GM18907 (cell line): ENCODE data around the gene SCAF1.

Source experiments
- ATAC-seq: cut with Tn5 transposase; IDR thresholded peaks from one replicate; pipeline ENCODE4 v1.9.1; 2021; ENCODE audit warnings: mild to moderate bottlenecking, moderate library complexity; ENCODE audit not compliant: unreplicated experiment

Gene SCAF1

GRCh38 chr19:49685845-49686332 is 43.9 kb downstream of the SCAF1 start:
- ATAC-seq = no peak

GRCh38 chr19:49686503-49687088 is 44.6 kb downstream of the SCAF1 start:
- no peak for ATAC-seq

DNA sequence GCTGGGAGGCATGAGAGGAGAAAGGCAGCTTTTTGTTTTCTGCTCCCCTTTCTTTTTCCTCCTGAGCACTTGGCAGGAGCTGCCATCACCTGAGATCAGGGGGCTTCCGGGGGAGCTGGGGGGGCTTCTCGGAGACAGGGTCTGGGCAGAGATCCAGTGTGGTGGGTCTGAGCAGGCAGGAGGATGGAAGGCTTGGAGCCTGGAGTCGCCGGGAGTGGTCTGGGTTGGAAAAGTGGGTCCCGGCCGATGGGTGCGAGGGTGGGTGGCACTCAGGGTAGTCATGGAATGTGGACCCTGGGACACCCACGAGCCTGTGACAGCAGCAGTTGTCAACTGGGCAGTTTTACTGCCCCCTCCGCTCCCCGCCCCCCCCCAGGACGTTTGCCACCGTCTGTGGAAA is 45.1 kb downstream of the SCAF1 start:
- ATAC-seq = no peak

DNA sequence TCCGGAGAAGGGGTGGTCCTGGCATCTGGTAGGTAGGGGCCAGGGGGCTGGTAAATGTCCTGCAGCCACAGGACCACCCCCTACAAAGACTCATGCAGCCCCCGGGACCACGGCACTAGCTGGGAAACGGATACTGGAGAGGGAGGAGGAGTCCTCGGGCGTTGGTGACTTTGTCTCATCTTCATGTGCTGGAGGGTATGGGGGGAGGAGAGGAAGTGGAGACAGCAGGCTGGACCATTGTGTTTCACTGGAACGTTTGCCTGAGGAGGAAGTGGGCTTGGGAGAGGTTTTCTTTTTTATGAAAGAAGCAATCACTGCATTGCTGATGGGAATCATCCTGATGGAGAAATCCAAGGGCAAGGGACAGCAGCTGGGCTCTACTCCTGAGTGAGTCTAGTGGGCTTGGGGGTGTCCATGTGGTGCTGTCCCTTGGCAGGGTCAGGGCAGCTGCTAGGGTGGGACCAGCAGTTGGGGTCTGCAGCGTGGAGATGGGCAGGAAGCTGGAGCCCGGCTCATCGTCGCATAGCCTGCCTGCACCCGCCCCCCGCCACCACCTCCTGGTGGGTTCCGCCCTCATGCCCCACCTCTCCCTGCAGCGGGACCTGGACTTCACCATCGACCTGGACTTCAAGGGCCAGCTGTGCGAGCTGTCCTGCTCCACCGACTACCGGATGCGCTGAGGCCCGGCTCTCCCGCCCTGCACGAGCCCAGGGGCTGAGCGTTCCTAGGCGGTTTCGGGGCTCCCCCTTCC is 45.7 kb downstream of the SCAF1 start:
- ATAC-seq = no peak

DNA sequence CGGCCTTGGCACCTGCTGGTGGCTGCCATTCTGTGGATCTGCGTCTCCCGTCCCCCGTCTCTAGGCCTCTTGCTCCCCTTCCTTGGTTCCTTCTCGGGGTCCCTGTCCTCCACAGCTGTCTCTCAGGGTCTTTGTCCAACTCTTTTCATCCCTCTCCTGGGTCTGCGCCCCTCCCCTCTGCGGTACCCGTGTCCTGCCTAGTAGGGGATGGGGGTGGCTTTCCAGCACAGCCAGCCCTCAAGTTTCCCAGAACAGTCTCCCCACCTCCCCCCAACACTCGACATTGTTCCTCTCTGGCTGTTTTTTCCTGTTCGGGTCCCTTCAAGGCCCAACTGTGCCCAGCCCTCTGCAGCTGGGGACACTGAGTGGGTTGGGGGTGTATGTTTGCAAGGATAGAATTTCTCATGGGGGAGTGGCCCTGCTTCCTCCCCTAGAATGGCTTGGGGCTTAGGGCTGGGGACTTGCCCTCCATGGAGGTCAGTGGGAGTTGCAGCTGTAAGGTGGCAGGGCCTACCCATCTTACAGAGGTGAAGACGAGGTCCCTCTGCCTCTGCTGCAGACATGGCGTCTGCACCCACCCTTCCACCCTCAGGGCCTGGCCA is 46.6 kb downstream of the SCAF1 start:
- ATAC-seq = no peak

GRCh38 chr19:49689133-49690078 is 47.4 kb downstream of the SCAF1 start, which contains the start of gene ADM5:
ADM5 (plus strand) TSS chr19:49689594; CDS start chr19:49689838, 244 bp downstream.
- ATAC-seq = no peak

DNA sequence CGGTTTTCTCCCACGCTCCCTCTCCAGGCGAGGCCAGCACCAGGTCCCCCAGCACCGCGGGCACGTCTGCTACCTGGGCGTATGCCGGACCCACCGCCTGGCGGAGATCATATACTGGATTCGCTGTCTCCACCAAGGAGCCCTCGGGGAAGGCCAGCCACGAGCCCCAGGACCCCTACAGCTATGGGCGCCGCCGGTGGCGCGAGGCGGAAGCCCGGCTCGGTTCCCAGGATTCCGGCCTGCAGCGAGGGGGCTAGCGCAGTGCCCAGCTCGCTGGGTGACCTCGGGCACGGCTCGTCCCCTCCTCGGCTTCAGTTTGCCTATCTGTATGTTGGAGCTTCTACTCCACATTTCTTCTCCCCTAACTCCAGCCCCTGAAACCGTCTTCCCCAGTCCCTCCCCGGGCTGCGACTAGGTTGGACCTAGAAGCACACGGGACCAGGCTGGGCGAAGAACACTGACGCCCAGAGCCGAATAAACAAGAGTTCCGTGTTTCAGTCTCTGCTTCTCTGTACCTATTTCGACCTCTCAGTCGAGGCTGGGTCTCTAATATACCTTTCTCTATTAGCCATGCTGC is 48.2 kb downstream of the SCAF1 start:
- no peak for ATAC-seq

- no peak for ATAC-seq
Observed at GRCh38 chr19:49690656-49691242, 48.7 kb downstream of the SCAF1 start, which contains the start of gene CPT1C. CPT1C (plus strand) TSS chr19:49691116; CDS start chr19:49692253, 1,137 bp downstream.

DNA sequence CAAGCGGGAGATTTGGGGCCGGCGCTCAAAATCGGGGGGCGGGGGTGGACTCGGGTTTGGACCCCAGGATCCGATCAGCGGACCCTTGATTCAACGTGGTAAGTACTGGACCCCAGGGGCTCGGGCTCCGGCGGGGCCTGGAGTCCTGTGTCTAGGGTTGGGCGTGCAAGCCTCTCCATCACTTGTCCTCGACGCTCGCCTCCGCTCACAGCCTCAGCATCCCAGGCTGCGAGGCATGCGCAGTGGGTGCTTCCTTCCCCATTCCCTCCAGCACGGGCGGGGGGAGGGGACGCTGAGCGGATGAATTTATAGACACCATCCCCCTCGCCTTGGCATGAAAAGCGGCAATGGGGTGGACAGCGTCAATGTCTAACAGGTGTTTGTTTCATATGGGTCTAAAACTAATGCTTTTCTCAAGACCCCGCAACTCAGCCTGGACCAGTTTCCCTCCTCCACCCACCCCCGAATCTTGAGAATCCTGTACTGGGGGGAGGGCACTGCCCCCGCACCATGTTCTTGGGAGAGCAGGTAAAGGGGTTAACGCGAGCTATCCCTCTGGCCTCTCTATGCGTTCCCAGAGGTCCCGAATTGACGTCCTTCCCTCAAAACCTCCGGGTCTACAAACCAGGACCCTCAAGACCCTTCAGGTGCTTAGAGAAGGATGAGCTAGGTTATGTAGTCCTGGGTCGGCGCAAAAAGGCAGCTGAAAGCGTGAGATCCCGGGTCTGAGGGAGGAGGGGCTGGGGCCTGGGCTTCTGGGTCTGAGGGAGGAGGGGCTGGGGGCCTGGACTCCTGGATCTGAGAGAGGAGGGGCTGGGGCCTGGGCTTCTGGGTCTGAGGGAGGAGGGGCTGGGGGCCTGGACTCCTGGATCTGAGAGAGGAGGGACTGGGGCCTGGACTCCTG is 49.5 kb downstream of the SCAF1 start:
- ATAC-seq = no peak

- ATAC-seq = no peak
Observed at GRCh38 chr19:49692147-49692506, 50.1 kb downstream of the SCAF1 start.

- ATAC-seq = no peak
Observed at GRCh38 chr19:49696115-49696514, 54.1 kb downstream of the SCAF1 start.

- no peak for ATAC-seq
Observed at GRCh38 chr19:49696865-49697264, 54.9 kb downstream of the SCAF1 start.

GRCh38 chr19:49699364-49699763 is 57.4 kb downstream of the SCAF1 start:
- no peak for ATAC-seq

DNA sequence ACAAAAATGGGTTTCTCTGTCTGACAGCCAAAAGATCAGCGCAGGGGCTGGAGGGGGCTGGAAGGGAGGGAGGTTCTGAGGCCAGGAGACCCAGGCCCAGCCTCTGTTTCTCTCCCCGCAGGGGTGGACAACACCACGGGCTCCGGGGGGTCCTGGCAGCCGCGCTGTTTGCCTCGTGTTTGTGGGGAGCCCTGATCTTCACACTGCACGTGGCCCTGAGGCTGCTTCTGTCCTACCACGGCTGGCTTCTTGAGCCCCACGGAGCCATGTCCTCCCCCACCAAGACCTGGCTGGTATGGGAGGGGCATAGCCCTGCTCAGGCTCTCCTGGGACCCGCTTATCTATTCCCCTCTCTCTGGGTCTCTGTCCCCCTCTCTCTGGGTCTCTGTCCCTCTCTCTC is 58.6 kb downstream of the SCAF1 start:
- no peak for ATAC-seq

GRCh38 chr19:49701271-49701786 is 59.3 kb downstream of the SCAF1 start:
- ATAC-seq = no peak

DNA sequence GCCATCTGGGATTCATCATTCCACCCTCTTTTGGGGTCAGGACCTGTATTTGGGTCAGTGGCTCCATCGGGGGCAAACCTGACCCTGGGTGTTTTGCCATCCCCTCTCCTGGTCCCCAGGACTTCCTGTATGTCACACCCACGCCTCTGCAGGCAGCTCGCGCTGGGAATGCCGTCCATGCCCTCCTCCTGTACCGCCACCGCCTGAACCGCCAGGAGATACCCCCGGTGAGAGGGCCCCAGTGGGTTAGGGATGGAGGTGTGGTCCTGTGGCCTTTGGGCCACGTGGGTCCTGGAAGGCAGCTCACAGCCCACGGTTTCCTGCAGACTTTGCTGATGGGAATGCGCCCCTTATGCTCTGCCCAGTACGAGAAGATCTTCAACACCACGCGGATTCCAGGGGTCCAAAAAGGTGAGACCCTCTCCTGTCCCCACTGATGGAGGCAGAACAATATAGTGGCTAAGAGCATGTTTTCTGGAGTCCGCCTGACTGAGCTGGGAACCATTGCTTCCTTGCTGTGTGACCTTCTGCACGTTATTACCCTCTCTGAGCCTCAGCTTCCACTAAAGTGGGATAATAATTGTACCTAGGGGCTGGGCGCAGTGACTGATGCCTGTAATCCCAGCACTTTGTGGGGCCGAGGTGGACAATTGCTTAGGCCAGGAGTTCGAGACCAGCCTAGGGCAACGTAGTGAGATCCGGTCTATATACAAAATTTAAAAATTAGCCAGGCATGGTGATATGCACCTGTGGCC is 63.1 kb downstream of the SCAF1 start:
- ATAC-seq = no peak

GRCh38 chr19:49705919-49706318 is 63.9 kb downstream of the SCAF1 start:
- ATAC-seq = no peak
